Activated CD4-positive, alpha-beta T cell treated with anti-CD3 and anti-CD28 coated beads for 36 hours (primary cell): ENCODE results near the gene HSPB3. TPM values are rescaled to one million over a fixed set of nuclear protein-coding genes. Genes with fewer than 3 reads are reported as not detected.
"Not testable (repeated sequence)": the region's sequence is repeated elsewhere in the genome, so short reads cannot be mapped to it uniquely, and the experiment has no call there.

Source experiments
- ATAC-seq: fragments of 200-7000 bp; cut with Tn5 transposase; one replicate; pipeline ENCODE4 v1.10.0; 2021; ENCODE audit warnings: mild to moderate bottlenecking, moderate library complexity
- CTCF ChIA-PET: fragments of 350-600 bp; sonication (Branson Sonifier 250); formaldehyde crosslinking; loops from one replicate; lab custom pipeline; 2021; ENCODE audit warnings: antibody characterized with exemption; lab: Charles Lee
- POLR2A ChIA-PET: fragments of 350-600 bp; sonication (Branson Sonifier 250); formaldehyde crosslinking; loops from one replicate; lab custom pipeline; 2021; ENCODE audit warnings: antibody characterized with exemption, inconsistent platforms; lab: Charles Lee
- DNase-seq: peaks from one replicate; pipeline ENCODE4 v3.0.0-alpha.2; 2020
- H3K27ac Mint-ChIP-seq: one replicate; pipeline ENCODE4 v1.8.0; 2021; ENCODE audit warnings: mixed read lengths
- H3K27me3 Mint-ChIP-seq: one replicate; pipeline ENCODE4 v1.8.0; 2021; ENCODE audit warnings: mixed read lengths
- H3K36me3 Mint-ChIP-seq: one replicate; pipeline ENCODE4 v1.8.0; 2021; ENCODE audit warnings: low read depth, mixed read lengths
- H3K4me1 Mint-ChIP-seq: one replicate; pipeline ENCODE4 v1.8.0; 2021; ENCODE audit warnings: mixed read lengths
- H3K4me3 Mint-ChIP-seq: one replicate; pipeline ENCODE4 v1.8.0; 2021; ENCODE audit warnings: mild to moderate bottlenecking, moderate library complexity, mixed read lengths
- H3K9me3 Mint-ChIP-seq: one replicate; pipeline ENCODE4 v1.8.0; 2021; ENCODE audit warnings: low read depth, mixed read lengths
- intact Hi-C, 2 experiments: fragments of 100-400 bp; cut with DNase I in 1 of 2; cut with micrococcal nuclease in 1 of 2; formaldehyde crosslinking; loops; one replicate each; pipeline versions ENCODE4 v1.14.2 to v1.15.1; 2022 to 2024; cut with DNase I, micrococcal nuclease
- total RNA-seq, 2 experiments: library from RNA; stranded (reverse); gene quantifications; one replicate each; pipeline ENCODE4 v1.2.3, GENCODE V29; 2021

Gene HSPB3
- total RNA-seq, 2 experiments from 2014 or later = not detected

- intact Hi-C loops = no loop called here
- H3K36me3 Mint-ChIP-seq = no peaks in the 10 kb centered on the region
- POLR2A ChIA-PET = no interaction called here
- no peak for DNase-seq
- no peaks in the 10 kb centered on the region for H3K9me3 Mint-ChIP-seq
- no peaks in the 10 kb centered on the region for H3K4me1 Mint-ChIP-seq
- no peak overlapping the region for H3K4me3 Mint-ChIP-seq
- H3K27ac Mint-ChIP-seq = no peak overlapping the region
- CTCF ChIA-PET = interaction anchor here (0.6 to 0.9 kb wide), 2 partner anchors 10 to 249 kb away, joined by 3 read pairs; no protein-coding TSS in a partner anchor
- ATAC-seq = no peak
- peaks cover 8% of the 10 kb centered on the region for H3K27me3 Mint-ChIP-seq
Measured at GRCh38 chr5:54480296-54480695, 24.8 kb downstream of the HSPB3 start.

DNA sequence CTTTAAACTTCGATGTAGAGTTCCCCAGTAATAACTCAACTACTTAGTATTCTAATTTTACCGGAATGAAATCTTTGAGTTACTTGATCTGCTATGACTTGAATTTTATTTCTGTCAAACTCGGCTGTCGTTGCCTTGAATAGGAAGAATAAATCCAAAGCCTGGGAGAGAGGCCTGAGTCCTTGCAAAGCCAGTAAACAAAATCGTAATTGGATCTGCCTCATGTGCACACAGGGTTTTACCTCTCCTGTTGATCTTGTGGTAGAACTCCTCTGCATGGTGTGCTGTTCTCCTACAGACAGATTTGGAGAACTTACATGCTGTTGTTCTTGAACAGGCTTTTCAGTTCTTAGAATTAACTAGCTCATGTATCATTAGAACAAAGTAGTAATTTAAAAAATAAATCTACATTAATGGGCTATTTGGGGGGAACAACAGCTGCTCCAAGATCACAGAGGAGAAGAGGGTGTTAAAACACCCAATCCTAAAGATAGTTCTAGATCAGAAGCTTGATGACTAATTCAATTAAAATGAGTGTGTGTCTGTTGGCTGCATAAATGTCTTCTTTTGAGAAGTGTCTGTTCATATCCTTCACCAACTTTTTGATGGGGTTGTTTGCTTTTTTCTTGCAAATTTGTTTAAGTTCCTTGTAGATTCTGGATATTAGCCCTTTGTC, 28.9 kb downstream of the HSPB3 start:
- Mint-ChIP-seq H3K9me3 (no peaks in the 10 kb centered on the region), H3K36me3 (no peaks in the 10 kb centered on the region), H3K27ac (no peak overlapping the region), H3K27me3 (peaks cover 8% of the 10 kb centered on the region), H3K4me1 (no peaks in the 10 kb centered on the region), H3K4me3 (no peak overlapping the region)
- DNase-seq = no peak
- no peak for ATAC-seq
- CTCF ChIA-PET = no interaction called here
- POLR2A ChIA-PET = no interaction called here
- intact Hi-C loops = no loop called here

- H3K36me3 Mint-ChIP-seq, ATAC-seq, H3K4me1 Mint-ChIP-seq, POLR2A ChIA-PET, H3K4me3 Mint-ChIP-seq, H3K27me3 Mint-ChIP-seq, H3K27ac Mint-ChIP-seq, DNase-seq, H3K9me3 Mint-ChIP-seq, CTCF ChIA-PET: not testable (repeated sequence)
- intact Hi-C loops = loop anchor here in 1 of 2 experiments (5.0 kb wide), 2 partner anchors 173 to 1058 kb away; partner anchors contain the start of gene ARL15
Measured at GRCh38 chr5:54485659-54486058, 30.2 kb downstream of the HSPB3 start.

DNA sequence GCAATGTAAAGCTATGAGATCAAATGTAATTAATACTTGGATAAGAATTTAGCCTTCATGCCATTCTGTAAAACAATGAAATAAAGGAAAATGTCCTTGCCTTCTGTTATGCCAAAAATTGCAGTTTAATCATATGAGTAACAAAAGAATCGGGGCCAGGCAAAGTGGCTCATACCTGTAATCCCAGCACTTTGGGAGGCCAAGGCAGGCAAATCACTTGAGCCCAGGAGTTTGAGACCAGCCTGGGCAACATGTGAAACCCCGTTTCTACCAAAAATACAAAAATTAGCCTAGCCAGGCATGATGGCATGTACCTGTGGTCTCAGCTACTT, 34.1 kb downstream of the HSPB3 start:
- CTCF ChIA-PET = interaction anchor here (0.8 to 3.1 kb wide), 32 partner anchors 8 to 1227 kb away, joined by 3 to 29 read pairs (median 4); partner anchors contain the start of genes ARL15 and HSPB3
- POLR2A ChIA-PET, H3K9me3 Mint-ChIP-seq, H3K4me3 Mint-ChIP-seq, H3K27ac Mint-ChIP-seq, DNase-seq, H3K36me3 Mint-ChIP-seq, ATAC-seq, H3K27me3 Mint-ChIP-seq, H3K4me1 Mint-ChIP-seq: not testable (repeated sequence)
- intact Hi-C loops = loop anchor here (1.0 to 5.0 kb wide), 5 partner anchors 47 to 1062 kb away; partner anchors contain the start of gene ARL15 (in 1 of the 2)

GRCh38 chr5:54491326-54491725, 35.8 kb downstream of the HSPB3 start:
- Mint-ChIP-seq H3K9me3 (no peaks in the 10 kb centered on the region), H3K27me3 (peaks cover 4% of the 10 kb centered on the region), H3K4me3 (no peak overlapping the region), H3K36me3 (no peaks in the 10 kb centered on the region), H3K27ac (no peak overlapping the region), H3K4me1 (no peaks in the 10 kb centered on the region)
- CTCF ChIA-PET = interaction anchor here (0.7 to 2.7 kb wide), 2 partner anchors 20 to 29 kb away, joined by 3 to 22 read pairs; no protein-coding TSS in a partner anchor
- DNase-seq (no peak), ATAC-seq (no peak)
- POLR2A ChIA-PET = no interaction called here
- intact Hi-C loops = no loop called here

DNA sequence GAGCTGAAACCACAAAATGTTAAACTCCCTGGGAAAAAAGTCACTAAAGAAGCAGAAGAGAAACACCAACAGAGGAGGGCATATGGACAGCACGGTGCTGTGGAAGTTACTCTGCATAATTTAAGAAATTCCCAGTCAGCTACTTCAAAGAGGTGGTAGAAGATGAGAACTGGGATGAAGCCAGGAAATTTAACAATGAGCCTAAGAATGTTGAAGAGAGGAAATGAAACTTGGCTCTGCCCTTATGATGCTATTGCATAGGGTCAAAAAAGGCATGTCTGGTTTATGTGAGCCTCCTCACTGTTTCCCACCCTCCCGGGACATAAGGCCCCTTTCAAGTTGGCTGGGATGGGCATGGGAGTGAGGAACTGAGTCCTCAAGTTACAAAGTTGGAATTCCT, 36.7 kb downstream of the HSPB3 start:
- intact Hi-C loops = no loop called here
- ATAC-seq (no peak), DNase-seq (no peak)
- H3K9me3 Mint-ChIP-seq = no peaks in the 10 kb centered on the region
- H3K4me3 Mint-ChIP-seq = no peak overlapping the region
- ChIA-PET POLR2A (no interaction called here), CTCF (interaction anchor here (1.5 kb wide), 1 partner anchor 248 kb away, joined by 4 read pairs; no protein-coding TSS in a partner anchor)
- no peaks in the 10 kb centered on the region for H3K4me1 Mint-ChIP-seq
- no peaks in the 10 kb centered on the region for H3K36me3 Mint-ChIP-seq
- H3K27ac Mint-ChIP-seq = no peak overlapping the region
- H3K27me3 Mint-ChIP-seq = peaks cover 5% of the 10 kb centered on the region

DNA sequence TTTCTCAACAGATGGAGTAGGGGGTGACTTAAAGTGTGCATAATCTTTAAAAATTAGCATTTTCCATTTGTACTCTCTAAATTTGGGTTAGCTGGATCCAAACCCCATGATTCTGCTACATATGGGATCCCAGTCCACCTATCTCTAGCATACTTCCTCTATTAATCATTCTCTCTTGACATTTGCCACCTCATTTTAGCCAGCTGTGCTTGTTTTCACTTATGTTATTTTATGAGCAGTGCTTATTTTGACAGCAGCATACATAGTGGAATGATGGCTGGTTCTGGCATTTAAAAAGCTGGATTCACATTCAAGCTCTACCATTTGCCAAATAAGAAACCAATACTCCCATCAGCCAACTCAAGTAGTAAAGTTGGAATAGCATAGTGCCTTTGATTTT, 39.5 kb downstream of the HSPB3 start:
- no peaks in the 10 kb centered on the region for H3K4me1 Mint-ChIP-seq
- H3K36me3 Mint-ChIP-seq = no peaks in the 10 kb centered on the region
- intact Hi-C loops = no loop called here
- H3K27me3 Mint-ChIP-seq = peaks cover 11% of the 10 kb centered on the region
- POLR2A ChIA-PET = no interaction called here
- no peaks in the 10 kb centered on the region for H3K9me3 Mint-ChIP-seq
- DNase-seq (no peak), ATAC-seq (no peak)
- H3K4me3 Mint-ChIP-seq = no peak overlapping the region
- H3K27ac Mint-ChIP-seq = no peak overlapping the region
- CTCF ChIA-PET = interaction anchor here (1.5 kb wide), 1 partner anchor 22 kb away, joined by 7 read pairs; the partner anchor contains the start of gene SNX18

Other genes starting within 250 kb of the HSPB3 start
- 1 to 10 TPM; 5.4 to 6.7 TPM for gene ARL15, start 145.1 kb upstream of the HSPB3 start, total RNA-seq
- gene SNX18, start 62.1 kb downstream of the HSPB3 start, total RNA-seq = 1 to 10 TPM; 4.6 to 4.7 TPM